Fibroblast of lung (primary cell): ENCODE results near the gene CHRND.

Source experiments
- CTCF ChIP-seq, 2 donors: IDR thresholded peaks in 1 of 2; conservative IDR thresholded peaks in 1 of 2; 1 replicate in 1 of 2; 2 replicates in 1 of 2; pipeline ENCODE4 v1.5.1; 2011 to 2012; ENCODE audit warnings: low read length in 2 of 2, control low read depth in 1 of 2, inconsistent platforms in 1 of 2, low read depth in 1 of 2, mild to moderate bottlenecking in 1 of 2
- EZH2 ChIP-seq: IDR thresholded peaks from 2 replicates; pipeline ENCODE4 v1.5.1; 2012; ENCODE audit warnings: low read length, control low read depth, mild to moderate bottlenecking; ENCODE audit errors: missing control alignments

GRCh38 chr2:232550354-232551249 lies 24.6 kb downstream of the CHRND start, which contains the start of the genes EIF4E2 and TIGD1:
- no peak for TF ChIP-seq CTCF (conservative IDR thresholded peaks at IDR 0.05 in 1 of 2, IDR thresholded peaks at IDR 0.05 in 1 of 2; ENCODE audit: low read depth in 1 of 2, low read length in 2 of 2)
- TF ChIP-seq EZH2 = no peak
